Measurements from ENCODE around the gene PAQR8. TPM values are rescaled to one million over a fixed set of nuclear protein-coding genes. Genes with fewer than 3 reads are reported as not detected.

Gene PAQR8
- total and polyA plus RNA-seq, 2 of the 4 experiments (the other 2 are of a cell fraction), result 1.4 to 1.6 TPM

- intact Hi-C loops (cut with micrococcal nuclease) (no loop called here), dilution Hi-C loops (cut with HindIII; ENCODE audit: low sequenced_read_pairs, unreplicated experiment) (no loop called here), in situ Hi-C loops (cut with MboI; ENCODE audit: low sequenced_read_pairs) (loop anchor here (10.0 kb wide), 1 partner anchor 226 kb away; no protein-coding TSS in a partner anchor)
- H3K14ac ChIP-seq (replicated peaks; ENCODE audit: low read depth, low read length), result no peak overlapping the region
- POLR2A ChIA-PET (ENCODE audit: unreplicated experiment), result no interaction called here
- peak overlapping the region; percentile 38; the same call in 1 of the 2 replicates for H3K4me2 ChIP-seq (ENCODE audit: low read depth, low read length)
- TF ChIP-seq FOS (IDR thresholded peaks at IDR 0.05; ENCODE audit: low read depth, low read length) (0 out of 2 replicates have a peak, but pooled peaks have one; percentile 10), USF2 (IDR thresholded peaks at IDR 0.05; ENCODE audit: low read depth, low read length) (peak; percentile 39; the same call in 1 of the 2 replicates), CHD1 (IDR thresholded peaks at IDR 0.05; ENCODE audit: low read depth, low read length) (no peak), BHLHE40 (IDR thresholded peaks at IDR 0.05; ENCODE audit: low read depth, low read length) (peak; percentile 44; the same call in 1 of the 2 replicates)
- no peak overlapping the region for H2BK120ac ChIP-seq (ENCODE audit: low read depth, low read length)
- H3K36me3 ChIP-seq (ENCODE audit: control insufficient read depth, insufficient read depth, low read length), result no peaks in the 10 kb centered on the region
- H3K4ac ChIP-seq (ENCODE audit: low read depth, low read length), result no peak overlapping the region
- H4K5ac ChIP-seq (ENCODE audit: low read depth, low read length), result no peak overlapping the region
- no peaks in the 10 kb centered on the region for H4K20me1 ChIP-seq (ENCODE audit: insufficient read depth, low read length)
- H2AK5ac ChIP-seq (ENCODE audit: low read depth, low read length), result no peak overlapping the region
- no peak overlapping the region for H3K9ac ChIP-seq (ENCODE audit: low read depth, low read length)
- H3K9me1 ChIP-seq (ENCODE audit: insufficient read depth, low read length), result peaks cover 8% of the 10 kb centered on the region; the same call in 1 of the 2 replicates
- H3K27me3 ChIP-seq (ENCODE audit: control insufficient read depth, insufficient read depth, low read length), result no peaks in the 10 kb centered on the region
- H2AK9ac ChIP-seq (replicated peaks; ENCODE audit: low read depth, low read length, poor library complexity), result no peak overlapping the region
- WGBS, 2 experiments (ENCODE audit: extremely low coverage in 2 of 2, insufficient read length in 1 of 2), result no CpG with 5 or more reads among the region's 4 CpGs
- DNase-seq (peak; percentile 73), ATAC-seq (ENCODE audit: low read depth) (peak; percentile 52)
- peak overlapping the region; percentile 4; the same call in 1 of the 2 replicates for H3K23ac ChIP-seq (ENCODE audit: low read depth, low read length)
- peaks cover 5% of the 10 kb centered on the region for H3K4me1 ChIP-seq (ENCODE audit: control insufficient read depth, insufficient read depth, low read length)
- H3K79me1 ChIP-seq (ENCODE audit: low read depth in 1 of 2, low read length in 2 of 2), result no peaks in the 10 kb centered on the region; a peak in 1 of 4 replicates
- CTCF ChIA-PET, result interaction anchor here (1.0 to 1.7 kb wide), 5 partner anchors 10 to 262 kb away, joined by 3 to 6 read pairs (median 3); partner anchors contain the start of gene PAQR8
- H2BK15ac ChIP-seq (ENCODE audit: low read depth, low read length), result no peak overlapping the region
- H3K9me3 ChIP-seq (ENCODE audit: control insufficient read depth, insufficient read depth, low read length), result no peaks in the 10 kb centered on the region
- no peak overlapping the region for H3K27ac ChIP-seq (ENCODE audit: insufficient read depth, low read length)
- H3K4me3 ChIP-seq (ENCODE audit: insufficient read depth, low read depth, low read length), result no peak overlapping the region
- H3K56ac ChIP-seq (ENCODE audit: extremely low read depth, insufficient read depth, low read length), result 0 out of 2 replicates have a peak overlapping the region, but pooled peaks have one; percentile 9
- H2BK5ac ChIP-seq (ENCODE audit: low read depth, low read length, poor library complexity, severe bottlenecking), result no peak overlapping the region
- H4K8ac ChIP-seq (ENCODE audit: low read depth in 2 of 2, low read length in 2 of 2), result no peak overlapping the region
- H2AFZ ChIP-seq (replicated peaks; ENCODE audit: low read length, poor library complexity), result peak overlapping the region; percentile 66
- H4K91ac ChIP-seq (ENCODE audit: insufficient read depth, low read depth, low read length), result no peak overlapping the region
- no peak overlapping the region for H2BK20ac ChIP-seq (ENCODE audit: low read depth, low read length)
- BruUV-seq (replicated peaks), result no TSS peak
- no peak overlapping the region for H3K18ac ChIP-seq (ENCODE audit: low read depth, low read length)
Measured at GRCh38 chr6:52390361-52390727, 28.4 kb downstream of the PAQR8 start.
